GM12875 (cell line): ENCODE measurements around the gene CRACR2B.

Source experiments
- H3K4me3 ChIP-seq: one replicate; pipeline ENCODE4 v1.5.1; 2011; ENCODE audit warnings: low read depth, low read length, control low read depth
- TF ChIP-seq, protein P1 (sequence below): IDR thresholded peaks from 2 replicates; pipeline ENCODE4 v1.5.1; 2011; ENCODE audit warnings: low read depth, mild to moderate bottlenecking, control low read depth, inconsistent platforms, low read length, moderate library complexity, borderline replicate concordance; ENCODE audit not compliant: insufficient read depth

The CRACR2B gene

GRCh38 chr11:855796-856195, 28.1 kb downstream of the CRACR2B start:
- TF ChIP-seq, protein P1, sequence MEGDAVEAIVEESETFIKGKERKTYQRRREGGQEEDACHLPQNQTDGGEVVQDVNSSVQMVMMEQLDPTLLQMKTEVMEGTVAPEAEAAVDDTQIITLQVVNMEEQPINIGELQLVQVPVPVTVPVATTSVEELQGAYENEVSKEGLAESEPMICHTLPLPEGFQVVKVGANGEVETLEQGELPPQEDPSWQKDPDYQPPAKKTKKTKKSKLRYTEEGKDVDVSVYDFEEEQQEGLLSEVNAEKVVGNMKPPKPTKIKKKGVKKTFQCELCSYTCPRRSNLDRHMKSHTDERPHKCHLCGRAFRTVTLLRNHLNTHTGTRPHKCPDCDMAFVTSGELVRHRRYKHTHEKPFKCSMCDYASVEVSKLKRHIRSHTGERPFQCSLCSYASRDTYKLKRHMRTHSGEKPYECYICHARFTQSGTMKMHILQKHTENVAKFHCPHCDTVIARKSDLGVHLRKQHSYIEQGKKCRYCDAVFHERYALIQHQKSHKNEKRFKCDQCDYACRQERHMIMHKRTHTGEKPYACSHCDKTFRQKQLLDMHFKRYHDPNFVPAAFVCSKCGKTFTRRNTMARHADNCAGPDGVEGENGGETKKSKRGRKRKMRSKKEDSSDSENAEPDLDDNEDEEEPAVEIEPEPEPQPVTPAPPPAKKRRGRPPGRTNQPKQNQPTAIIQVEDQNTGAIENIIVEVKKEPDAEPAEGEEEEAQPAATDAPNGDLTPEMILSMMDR = no peak
- H3K4me3 ChIP-seq = no peak overlapping the region

GRCh38 chr11:856397-856796, 28.7 kb downstream of the CRACR2B start:
- TF ChIP-seq, protein P1 = no peak
- H3K4me3 ChIP-seq = no peak overlapping the region

DNA sequence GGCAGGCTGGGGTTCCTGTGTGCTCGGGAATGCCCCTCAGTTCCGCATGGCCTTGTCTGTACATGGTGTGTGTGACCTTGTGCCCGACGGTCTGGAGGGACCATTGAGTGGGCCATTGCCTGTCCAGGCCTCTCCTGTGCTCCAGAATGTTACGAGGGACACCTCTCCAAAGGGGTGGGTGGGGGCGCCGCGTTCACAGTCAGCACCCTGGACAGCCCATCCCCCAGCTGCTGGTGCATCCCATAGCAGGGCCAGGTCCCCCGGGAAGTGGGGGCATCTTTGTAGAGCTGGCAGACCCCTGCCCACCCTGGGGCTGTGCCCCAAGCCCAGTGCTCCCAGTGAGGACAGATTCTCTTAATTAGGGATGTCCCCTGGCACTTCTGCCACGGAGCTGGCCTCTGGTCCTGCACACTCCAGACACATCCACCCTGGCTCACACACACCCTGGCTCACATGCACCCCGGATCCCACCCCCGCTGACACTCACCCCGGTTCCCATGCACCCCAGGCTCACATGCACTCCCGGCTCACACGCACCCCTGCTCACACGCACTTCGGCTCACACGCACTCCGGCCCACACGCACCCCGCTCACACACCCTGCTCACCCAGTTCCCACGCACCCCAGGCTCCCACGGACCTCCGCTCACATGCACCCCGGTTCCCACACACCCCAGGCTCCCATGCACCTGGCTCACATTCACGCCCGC, 30.5 kb downstream of the CRACR2B start:
- H3K4me3 ChIP-seq = no peak overlapping the region
- TF ChIP-seq, protein P1 = no peak

- TF ChIP-seq, protein P1 = no peak
- H3K4me3 ChIP-seq = no peak overlapping the region
Observed at GRCh38 chr11:858762-859339, 31.1 kb downstream of the CRACR2B start.

DNA sequence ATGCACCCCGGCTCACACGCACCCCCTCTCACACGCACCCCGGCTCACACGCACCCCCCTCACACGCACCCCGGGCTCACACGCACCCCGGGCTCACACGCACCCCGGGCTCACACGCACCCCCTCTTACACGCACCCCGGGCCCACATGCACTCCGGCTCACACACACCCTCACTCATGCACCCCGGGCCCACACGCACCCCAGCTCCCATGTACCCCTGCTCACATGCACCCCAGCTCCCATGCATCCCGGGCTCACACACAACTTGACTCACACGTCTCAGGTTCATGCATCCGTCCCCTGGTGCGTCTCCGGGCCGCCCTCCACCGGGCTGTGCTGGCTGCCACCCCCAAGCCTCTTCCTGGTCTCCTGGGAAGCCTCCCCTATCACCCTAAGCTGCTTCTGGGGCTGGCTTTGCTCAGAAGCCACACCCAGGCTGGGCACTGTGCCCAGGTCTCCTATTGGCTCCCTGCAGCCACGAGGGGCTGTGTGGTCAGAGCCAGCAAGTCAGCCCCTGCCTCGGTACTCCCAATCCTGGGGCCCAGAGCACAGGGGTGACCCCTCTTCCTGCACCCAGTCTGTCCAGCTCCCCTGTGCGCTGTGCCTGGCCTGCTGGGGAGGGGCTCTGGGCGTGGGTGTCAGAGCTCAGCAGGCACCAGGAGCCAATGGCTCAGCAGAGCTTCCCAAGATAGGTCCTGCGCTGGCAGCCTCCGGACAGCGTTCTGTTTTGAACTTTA, 31.8 kb downstream of the CRACR2B start:
- H3K4me3 ChIP-seq = no peak overlapping the region
- TF ChIP-seq, protein P1 = no peak

GRCh38 chr11:860234-861104, 32.8 kb downstream of the CRACR2B start:
- TF ChIP-seq, protein P1 = no peak

More at GRCh38 chr11:860234-861104, 32.8 kb downstream of the CRACR2B start:
- H3K4me3 ChIP-seq = no peak overlapping the region
